Kidney epithelial cell (primary cell): ENCODE results near the gene NEU1. TPM values are rescaled to one million over a fixed set of nuclear protein-coding genes. Genes with fewer than 3 reads are reported as not detected.
"Not testable (repeated sequence)": the region's sequence is repeated elsewhere in the genome, so short reads cannot be mapped to it uniquely, and the experiment has no call there.

Experiments used
- DNase-seq: peaks from one replicate; pipeline ENCODE4 v3.0.0-alpha.2; 2010; ENCODE audit warnings: low read depth
- H3K27me3 ChIP-seq: 2 replicates; pipeline ENCODE4 v1.6.0; 2011; ENCODE audit warnings: low read length; ENCODE audit not compliant: control insufficient read depth, insufficient read depth
- H3K36me3 ChIP-seq: 2 replicates; pipeline ENCODE4 v1.5.1; 2011; ENCODE audit warnings: low read length; ENCODE audit not compliant: control insufficient read depth, insufficient read depth
- H3K4me3 ChIP-seq: 2 replicates; pipeline ENCODE4 v1.5.1; 2011; ENCODE audit warnings: low read depth, mild to moderate bottlenecking, control low read depth, low read length
- CTCF ChIP-seq: IDR thresholded peaks from 2 replicates; pipeline ENCODE4 v1.5.1; 2011; ENCODE audit warnings: mild to moderate bottlenecking, moderate library complexity, low read length, control low read depth, inconsistent platforms; ENCODE audit not compliant: insufficient read depth, poor library complexity, severe bottlenecking
- total RNA-seq: library from RNA; depleted of rRNA; stranded (reverse); fragments of >200 nt; gene quantifications from 2 replicates; pipeline ENCODE4 v1.2.3, GENCODE V29; 2015

Gene NEU1
- total RNA-seq, 1 donor from 2014 or later = 152 TPM

DNA sequence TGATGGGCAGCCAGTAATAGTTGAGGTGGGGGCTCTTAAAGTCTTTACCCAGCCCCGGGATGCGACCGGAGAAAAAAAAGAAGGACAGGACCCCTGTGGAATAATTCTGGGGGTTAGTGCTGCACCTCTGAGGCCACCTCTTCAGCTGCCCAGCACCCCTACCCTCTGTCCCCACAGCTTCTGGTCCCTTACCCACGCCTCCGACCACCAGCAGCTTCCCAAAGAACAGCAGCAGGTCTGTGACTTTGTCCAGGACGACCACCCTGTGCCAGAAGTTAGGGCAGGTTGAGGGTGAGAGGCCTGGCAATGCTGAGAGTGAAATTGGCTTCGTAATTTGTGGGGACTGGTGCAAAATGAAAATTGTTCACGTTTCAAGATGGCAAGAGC, 2.2 kb upstream of the NEU1 start:
- H3K27me3 ChIP-seq = no peaks in the 10 kb centered on the region
- no peak for DNase-seq
- H3K36me3 ChIP-seq = no peaks in the 10 kb centered on the region
- TF ChIP-seq CTCF = no peak
- no peak overlapping the region for H3K4me3 ChIP-seq

DNA sequence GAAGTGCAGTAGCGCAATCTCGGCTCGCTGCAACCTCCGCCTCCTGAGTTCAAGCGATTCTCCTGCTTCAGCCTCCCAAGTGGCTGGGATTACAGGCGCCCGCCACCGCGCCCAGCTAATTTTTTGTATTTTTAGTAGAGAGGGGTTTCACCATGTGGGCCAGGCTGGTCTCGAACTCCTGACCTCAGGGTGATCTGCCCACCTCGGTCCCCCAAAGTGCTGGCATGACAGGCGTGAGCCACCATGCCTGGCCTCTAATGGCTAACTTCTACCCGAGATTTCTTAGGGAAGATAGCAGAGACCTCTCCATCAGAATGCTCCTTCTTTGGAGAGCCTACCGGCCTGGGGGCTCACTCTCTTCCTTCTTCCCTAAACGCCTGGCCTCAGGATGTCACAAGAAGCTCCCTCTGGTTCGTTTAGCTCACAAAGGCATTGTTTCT, 1.5 kb upstream of the NEU1 start:
- H3K36me3 ChIP-seq, H3K27me3 ChIP-seq, DNase-seq: not testable (repeated sequence)
- peak overlapping the region; percentile 72 for H3K4me3 ChIP-seq

DNA sequence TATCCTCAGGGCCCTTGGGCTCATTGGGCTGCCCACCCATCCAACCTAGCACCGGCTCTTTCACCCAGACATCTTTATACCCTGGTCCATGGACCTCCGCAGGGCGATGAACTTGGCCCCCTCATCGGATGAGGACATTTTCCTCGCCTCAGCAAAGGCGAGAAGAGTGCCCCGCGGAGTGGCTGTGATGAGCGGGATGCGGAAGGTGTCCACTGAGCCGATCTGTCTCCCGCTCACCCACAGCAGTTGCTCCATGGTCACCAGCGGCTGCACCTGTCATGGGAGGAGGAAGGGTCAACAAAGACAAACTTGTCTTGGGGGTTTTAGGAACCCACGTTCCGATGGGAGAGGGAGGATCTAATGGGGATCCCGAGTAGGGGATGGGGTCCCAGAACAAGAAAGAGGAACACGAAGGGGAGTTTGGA, 690 bp downstream of the NEU1 start:
- no peak for DNase-seq
- no peak for TF ChIP-seq CTCF
- H3K36me3 ChIP-seq = peaks cover 1% of the 10 kb centered on the region
- peak overlapping the region; percentile 93 for H3K4me3 ChIP-seq
- no peaks in the 10 kb centered on the region for H3K27me3 ChIP-seq

DNA sequence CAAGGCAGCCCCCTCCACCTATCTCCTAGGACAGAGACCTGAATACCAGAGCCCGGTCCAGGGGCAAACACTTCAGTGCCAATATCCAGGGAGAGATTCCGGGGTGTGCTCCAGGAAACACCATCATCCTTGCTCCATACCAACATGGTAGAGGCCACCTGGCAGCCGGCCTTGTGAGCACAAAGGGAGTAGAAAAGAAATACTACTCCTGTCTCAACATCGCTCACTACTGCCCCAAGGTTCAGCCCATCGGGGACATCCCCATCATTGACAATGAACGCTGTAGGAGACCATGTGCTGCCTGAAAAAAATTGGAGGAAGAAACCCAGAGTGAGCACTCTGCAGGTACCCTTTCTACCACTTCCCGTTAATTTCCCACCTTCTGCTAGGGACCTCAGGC, 1.5 kb downstream of the NEU1 start:
- H3K4me3 ChIP-seq = no peak overlapping the region
- DNase-seq = no peak
- H3K27me3 ChIP-seq = no peaks in the 10 kb centered on the region
- peaks cover 1% of the 10 kb centered on the region for H3K36me3 ChIP-seq
- TF ChIP-seq CTCF = no peak

- H3K27me3 ChIP-seq = no peaks in the 10 kb centered on the region
- no peak overlapping the region for H3K4me3 ChIP-seq
- no peak for TF ChIP-seq CTCF
- DNase-seq = no peak
- peaks cover 1% of the 10 kb centered on the region for H3K36me3 ChIP-seq
Measured at GRCh38 chr6:31860349-31860748, 2.3 kb downstream of the NEU1 start.

- Histone ChIP-seq H3K27me3 (no peaks in the 10 kb centered on the region), H3K36me3 (peaks cover 1% of the 10 kb centered on the region), H3K4me3 (no peak overlapping the region)
- no peak for DNase-seq
- no peak for TF ChIP-seq CTCF
Measured at GRCh38 chr6:31859923-31860322, 2.7 kb downstream of the NEU1 start.
